ENCODE data around the gene FADS3. TPM values are rescaled to one million over a fixed set of nuclear protein-coding genes. Genes with fewer than 3 reads are reported as not detected.

Gene FADS3
- total RNA-seq, 1 experiment from 2014 or later, result 65.8 TPM

- Histone ChIP-seq H3K79me2 (ENCODE audit: insufficient read depth, low read length) (no peaks in the 10 kb centered on the region), H3K9me3 (ENCODE audit: control insufficient read depth in 1 of 2, insufficient read depth in 1 of 2, low read depth in 1 of 2, low read length in 2 of 2) (no peaks in the 10 kb centered on the region), H3K27me3 (ENCODE audit: insufficient read depth, low read length) (no peaks in the 10 kb centered on the region), H3K4me1 (ENCODE audit: control insufficient read depth in 1 of 2, insufficient read depth in 2 of 2, low read length in 2 of 2) (peaks cover 4 to 15% of the 10 kb centered on the region in 2 experiments), H3K9ac (ENCODE audit: low read length) (no peak overlapping the region), H3K27ac (ENCODE audit: low read depth, low read length) (no peak overlapping the region), H3K4me3 (replicated peaks in 1 of 2; ENCODE audit: low read depth in 1 of 2, low read length in 2 of 2) (no peak overlapping the region), H2AFZ (ENCODE audit: low read depth, low read length, poor library complexity, severe bottlenecking) (no peak overlapping the region), H3K9me2 (ENCODE audit: insufficient read depth) (no peaks in the 10 kb centered on the region), H3K36me3 (ENCODE audit: control insufficient read depth in 1 of 2, insufficient read depth in 2 of 2, low read length in 2 of 2) (no peaks in the 10 kb centered on the region), H3K4me2 (ENCODE audit: low read length) (no peak overlapping the region), H4K20me1 (ENCODE audit: insufficient read depth) (no peaks in the 10 kb centered on the region)
- ATAC-seq (no peak), DNase-seq (ENCODE audit: low read depth, low spot score) (no peak)
- POLR2A ChIA-PET, result no interaction called here
- intact Hi-C loops (cut with micrococcal nuclease), result no loop called here
- CTCF ChIA-PET, result no interaction called here
- RAD21 ChIA-PET (ENCODE audit: low non-redundant PET in 1 of 2, low total read pairs in 2 of 2, uncharacterized antibody in 2 of 2, unreplicated experiment in 2 of 2), result no interaction called here
- TF ChIP-seq, protein P1, sequence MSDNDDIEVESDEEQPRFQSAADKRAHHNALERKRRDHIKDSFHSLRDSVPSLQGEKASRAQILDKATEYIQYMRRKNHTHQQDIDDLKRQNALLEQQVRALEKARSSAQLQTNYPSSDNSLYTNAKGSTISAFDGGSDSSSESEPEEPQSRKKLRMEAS (IDR thresholded peaks at IDR 0.05), result no peak
- TF ChIP-seq FOSL1 (IDR thresholded peaks at IDR 0.05; ENCODE audit: low read depth) (no peak), TCF7L2 (IDR thresholded peaks at IDR 0.05; ENCODE audit: borderline replicate concordance, extremely low read depth, insufficient read depth, insufficient read length) (no peak), JUND (IDR thresholded peaks at IDR 0.05) (no peak), EGR1 (IDR thresholded peaks at IDR 0.05; ENCODE audit: low read depth) (no peak), CTCF (IDR thresholded peaks at IDR 0.05 in 2 of 3, conservative IDR thresholded peaks at IDR 0.05 in 1 of 3; ENCODE audit: borderline replicate concordance in 1 of 3, insufficient read depth in 1 of 3, low read depth in 2 of 3, low read length in 2 of 3) (no peak), POLR2A (IDR thresholded peaks at IDR 0.05; ENCODE audit: borderline replicate concordance, extremely low read depth, insufficient read depth, insufficient read length) (no peak), SRF (IDR thresholded peaks at IDR 0.05; ENCODE audit: low read depth) (no peak), ELF1 (IDR thresholded peaks at IDR 0.05; ENCODE audit: borderline replicate concordance, low read depth) (no peak), CBX3 (IDR thresholded peaks at IDR 0.05; ENCODE audit: low read depth) (no peak), POLR2AphosphoS5 (IDR thresholded peaks at IDR 0.05; ENCODE audit: low read depth, low read length) (no peak), YY1 (IDR thresholded peaks at IDR 0.05; ENCODE audit: extremely low read depth, insufficient replicate concordance, low read depth, low read length) (no peak)
- TF ChIP-seq, protein P2, sequence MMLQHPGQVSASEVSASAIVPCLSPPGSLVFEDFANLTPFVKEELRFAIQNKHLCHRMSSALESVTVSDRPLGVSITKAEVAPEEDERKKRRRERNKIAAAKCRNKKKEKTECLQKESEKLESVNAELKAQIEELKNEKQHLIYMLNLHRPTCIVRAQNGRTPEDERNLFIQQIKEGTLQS (IDR thresholded peaks at IDR 0.05), result no peak
- TF ChIP-seq, protein P3, sequence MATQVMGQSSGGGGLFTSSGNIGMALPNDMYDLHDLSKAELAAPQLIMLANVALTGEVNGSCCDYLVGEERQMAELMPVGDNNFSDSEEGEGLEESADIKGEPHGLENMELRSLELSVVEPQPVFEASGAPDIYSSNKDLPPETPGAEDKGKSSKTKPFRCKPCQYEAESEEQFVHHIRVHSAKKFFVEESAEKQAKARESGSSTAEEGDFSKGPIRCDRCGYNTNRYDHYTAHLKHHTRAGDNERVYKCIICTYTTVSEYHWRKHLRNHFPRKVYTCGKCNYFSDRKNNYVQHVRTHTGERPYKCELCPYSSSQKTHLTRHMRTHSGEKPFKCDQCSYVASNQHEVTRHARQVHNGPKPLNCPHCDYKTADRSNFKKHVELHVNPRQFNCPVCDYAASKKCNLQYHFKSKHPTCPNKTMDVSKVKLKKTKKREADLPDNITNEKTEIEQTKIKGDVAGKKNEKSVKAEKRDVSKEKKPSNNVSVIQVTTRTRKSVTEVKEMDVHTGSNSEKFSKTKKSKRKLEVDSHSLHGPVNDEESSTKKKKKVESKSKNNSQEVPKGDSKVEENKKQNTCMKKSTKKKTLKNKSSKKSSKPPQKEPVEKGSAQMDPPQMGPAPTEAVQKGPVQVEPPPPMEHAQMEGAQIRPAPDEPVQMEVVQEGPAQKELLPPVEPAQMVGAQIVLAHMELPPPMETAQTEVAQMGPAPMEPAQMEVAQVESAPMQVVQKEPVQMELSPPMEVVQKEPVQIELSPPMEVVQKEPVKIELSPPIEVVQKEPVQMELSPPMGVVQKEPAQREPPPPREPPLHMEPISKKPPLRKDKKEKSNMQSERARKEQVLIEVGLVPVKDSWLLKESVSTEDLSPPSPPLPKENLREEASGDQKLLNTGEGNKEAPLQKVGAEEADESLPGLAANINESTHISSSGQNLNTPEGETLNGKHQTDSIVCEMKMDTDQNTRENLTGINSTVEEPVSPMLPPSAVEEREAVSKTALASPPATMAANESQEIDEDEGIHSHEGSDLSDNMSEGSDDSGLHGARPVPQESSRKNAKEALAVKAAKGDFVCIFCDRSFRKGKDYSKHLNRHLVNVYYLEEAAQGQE (IDR thresholded peaks at IDR 0.05; ENCODE audit: low read depth), result no peak
- no TSS peak for BruUV-seq (replicated peaks)
Observed at GRCh38 chr11:61866958-61867343, 24.4 kb downstream of the FADS3 start.

Data from HCT116 (cell line).